ENCODE data around the gene SPCS2. TPM values are rescaled to one million over a fixed set of nuclear protein-coding genes. Genes with fewer than 3 reads are reported as not detected.

The SPCS2 gene
- 116 to 132 TPM (median 116 TPM) in 3 replicates for total RNA-seq (2021)
- Bru-seq, nascent RNA, result percentile 90 among the genes with signal in this experiment
- long read RNA-seq, experiment 1, transcript SPCS2-202 (4 exons, 772 nt), result minor isoform, 9 of 58 reads
- long read RNA-seq, experiment 1, transcript SPCS2-207 (4 exons, 612 nt), result major isoform, 13 of 58 reads
- long read RNA-seq, experiment 1, transcript SPCS2-201 (5 exons, 2,708 nt), result minor isoform, 11 of 58 reads
- long read RNA-seq, experiment 1, partial matches to known transcripts, result 8 of 58 reads
- long read RNA-seq, experiment 1, other reads (novel, unspliced or antisense), result 16 of 58 reads
- long read RNA-seq, experiment 2, transcript SPCS2-209 (5 exons, 2,711 nt), result major isoform, 5 of 57 reads
- long read RNA-seq, experiment 2, partial matches to known transcripts, result 16 of 57 reads
- long read RNA-seq, experiment 2, other reads (novel, unspliced or antisense), result 30 of 57 reads
- long read RNA-seq, experiment 3, transcript SPCS2-207 (4 exons, 612 nt), result minor isoform, 5 of 42 reads
- long read RNA-seq, experiment 3, transcript SPCS2-201 (5 exons, 2,708 nt), result major isoform, 8 of 42 reads
- long read RNA-seq, experiment 3, partial matches to known transcripts, result 0 of 42 reads
- long read RNA-seq, experiment 3, other reads (novel, unspliced or antisense), result 23 of 42 reads

GRCh38 chr11:74948898-74949752 lies at the start of gene SPCS2, which contains the start of gene XRRA1:
Gene SPCS2 (plus strand): TSS chr11:74949266. CDS start chr11:74949286, 20 bp downstream.
Gene XRRA1 (minus strand): TSS chr11:74949091. CDS start chr11:74940878, 8,213 bp downstream.
- Mint-ChIP-seq H3K4me1 (peaks cover 17% of the 10 kb centered on the region), H3K27ac (peak within 1 kb of the TSS; percentile 98), H3K27me3 (ENCODE audit: low read depth) (no peaks in the 10 kb centered on the region), H3K4me3 (peak within 1 kb of the TSS; percentile 99), H3K9me3 (no peaks in the 10 kb centered on the region), H3K36me3 (peaks cover 7% of the 10 kb centered on the region; the same call in 1 of the 2 replicates)
- DNase-seq (ENCODE audit: low spot score), result peak; percentile 98
- POLR2A ChIA-PET, result interaction anchor here (0.6 to 2.0 kb wide), 3 partner anchors 19 to 628 kb away, joined by 3 to 8 read pairs (median 3); partner anchors contain the start of gene NEU3
- CTCF ChIA-PET, result interaction anchor here (1.0 to 2.1 kb wide), 4 partner anchors 18 to 74 kb away, joined by 3 to 7 read pairs (median 6); no protein-coding TSS in a partner anchor
- ATAC-seq, result peak; percentile 97
- TF ChIP-seq ELF4 (CRISPR knock-in tag; IDR thresholded peaks at IDR 0.05; ENCODE audit: low read depth) (no peak), KAT7 (CRISPR knock-in tag; IDR thresholded peaks at IDR 0.05; ENCODE audit: borderline replicate concordance) (peak; percentile 87; the same call in 1 of the 2 replicates), NFATC4 (CRISPR knock-in tag; IDR thresholded peaks at IDR 0.05) (no peak), ZNF232 (CRISPR knock-in tag; IDR thresholded peaks at IDR 0.05) (no peak), ZNF512 (CRISPR knock-in tag; IDR thresholded peaks at IDR 0.05; ENCODE audit: borderline replicate concordance) (no peak), ZNF138 (CRISPR knock-in tag; conservative IDR thresholded peaks at IDR 0.05) (no peak), MXD4 (CRISPR knock-in tag; IDR thresholded peaks at IDR 0.05; ENCODE audit: borderline replicate concordance) (no peak), IRF2 (CRISPR knock-in tag; IDR thresholded peaks at IDR 0.05; ENCODE audit: borderline replicate concordance, low read depth) (no peak), SMAD3 (CRISPR knock-in tag; IDR thresholded peaks at IDR 0.05; ENCODE audit: borderline replicate concordance) (no peak), TEAD1 (CRISPR knock-in tag; IDR thresholded peaks at IDR 0.05) (peak; percentile 80; the same call in 1 of the 2 replicates), SMAD4 (CRISPR knock-in tag; IDR thresholded peaks at IDR 0.05) (no peak), MYBL2 (CRISPR knock-in tag; IDR thresholded peaks at IDR 0.05) (peak; percentile 72; the same call in 1 of the 2 replicates), ZNF671 (CRISPR knock-in tag; IDR thresholded peaks at IDR 0.05) (no peak), MAX (CRISPR knock-in tag; IDR thresholded peaks at IDR 0.05) (peak; percentile 86), NFE2L1 (CRISPR knock-in tag; IDR thresholded peaks at IDR 0.05) (0 out of 2 replicates have a peak, but pooled peaks have one; percentile 40), RELA (CRISPR knock-in tag; IDR thresholded peaks at IDR 0.05; ENCODE audit: borderline replicate concordance) (peak; percentile 47; the same call in 1 of the 2 replicates), ZNF121 (CRISPR knock-in tag; IDR thresholded peaks at IDR 0.05) (no peak), CTCF (IDR thresholded peaks at IDR 0.05) (no peak), ZMAT4 (CRISPR knock-in tag; IDR thresholded peaks at IDR 0.05) (no peak), ZBTB21 (CRISPR knock-in tag; IDR thresholded peaks at IDR 0.05; ENCODE audit: borderline replicate concordance) (no peak), TP53 (CRISPR knock-in tag; IDR thresholded peaks at IDR 0.05) (no peak)
- TF ChIP-seq, protein P1, sequence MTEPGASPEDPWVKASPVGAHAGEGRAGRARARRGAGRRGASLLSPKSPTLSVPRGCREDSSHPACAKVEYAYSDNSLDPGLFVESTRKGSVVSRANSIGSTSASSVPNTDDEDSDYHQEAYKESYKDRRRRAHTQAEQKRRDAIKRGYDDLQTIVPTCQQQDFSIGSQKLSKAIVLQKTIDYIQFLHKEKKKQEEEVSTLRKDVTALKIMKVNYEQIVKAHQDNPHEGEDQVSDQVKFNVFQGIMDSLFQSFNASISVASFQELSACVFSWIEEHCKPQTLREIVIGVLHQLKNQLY (CRISPR knock-in tag; IDR thresholded peaks at IDR 0.05), result no peak
- TF ChIP-seq, protein P2, sequence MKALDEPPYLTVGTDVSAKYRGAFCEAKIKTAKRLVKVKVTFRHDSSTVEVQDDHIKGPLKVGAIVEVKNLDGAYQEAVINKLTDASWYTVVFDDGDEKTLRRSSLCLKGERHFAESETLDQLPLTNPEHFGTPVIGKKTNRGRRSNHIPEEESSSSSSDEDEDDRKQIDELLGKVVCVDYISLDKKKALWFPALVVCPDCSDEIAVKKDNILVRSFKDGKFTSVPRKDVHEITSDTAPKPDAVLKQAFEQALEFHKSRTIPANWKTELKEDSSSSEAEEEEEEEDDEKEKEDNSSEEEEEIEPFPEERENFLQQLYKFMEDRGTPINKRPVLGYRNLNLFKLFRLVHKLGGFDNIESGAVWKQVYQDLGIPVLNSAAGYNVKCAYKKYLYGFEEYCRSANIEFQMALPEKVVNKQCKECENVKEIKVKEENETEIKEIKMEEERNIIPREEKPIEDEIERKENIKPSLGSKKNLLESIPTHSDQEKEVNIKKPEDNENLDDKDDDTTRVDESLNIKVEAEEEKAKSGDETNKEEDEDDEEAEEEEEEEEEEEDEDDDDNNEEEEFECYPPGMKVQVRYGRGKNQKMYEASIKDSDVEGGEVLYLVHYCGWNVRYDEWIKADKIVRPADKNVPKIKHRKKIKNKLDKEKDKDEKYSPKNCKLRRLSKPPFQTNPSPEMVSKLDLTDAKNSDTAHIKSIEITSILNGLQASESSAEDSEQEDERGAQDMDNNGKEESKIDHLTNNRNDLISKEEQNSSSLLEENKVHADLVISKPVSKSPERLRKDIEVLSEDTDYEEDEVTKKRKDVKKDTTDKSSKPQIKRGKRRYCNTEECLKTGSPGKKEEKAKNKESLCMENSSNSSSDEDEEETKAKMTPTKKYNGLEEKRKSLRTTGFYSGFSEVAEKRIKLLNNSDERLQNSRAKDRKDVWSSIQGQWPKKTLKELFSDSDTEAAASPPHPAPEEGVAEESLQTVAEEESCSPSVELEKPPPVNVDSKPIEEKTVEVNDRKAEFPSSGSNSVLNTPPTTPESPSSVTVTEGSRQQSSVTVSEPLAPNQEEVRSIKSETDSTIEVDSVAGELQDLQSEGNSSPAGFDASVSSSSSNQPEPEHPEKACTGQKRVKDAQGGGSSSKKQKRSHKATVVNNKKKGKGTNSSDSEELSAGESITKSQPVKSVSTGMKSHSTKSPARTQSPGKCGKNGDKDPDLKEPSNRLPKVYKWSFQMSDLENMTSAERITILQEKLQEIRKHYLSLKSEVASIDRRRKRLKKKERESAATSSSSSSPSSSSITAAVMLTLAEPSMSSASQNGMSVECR (CRISPR knock-in tag; IDR thresholded peaks at IDR 0.05; ENCODE audit: borderline replicate concordance), result peak; percentile 90; the same call in 1 of the 2 replicates
